Effector memory CD4-positive, alpha-beta T cell (primary cell): Measurements from ENCODE around the gene ANKRD65.
"Not testable (repeated sequence)": the region's sequence is repeated elsewhere in the genome, so short reads cannot be mapped to it uniquely, and the experiment has no call there.

Experiments
- DNase-seq, 3 donors: peaks; one replicate each; pipeline ENCODE4 v3.0.0-alpha.2; 2020
- H3K27ac ChIP-seq: 2 replicates; pipeline ENCODE4 v1.7.0; 2013; ENCODE audit warnings: mild to moderate bottlenecking, low read length, moderate library complexity; ENCODE audit not compliant: insufficient read depth, poor library complexity, severe bottlenecking
- H3K27me3 ChIP-seq: replicated peaks from 2 replicates; pipeline ENCODE4 v1.7.0; 2013; ENCODE audit warnings: mild to moderate bottlenecking, low read length; ENCODE audit not compliant: insufficient read depth, control insufficient read depth, poor library complexity, severe bottlenecking
- H3K36me3 ChIP-seq: 2 replicates; pipeline ENCODE4 v1.7.0; 2013; ENCODE audit warnings: mild to moderate bottlenecking, low read length, moderate library complexity; ENCODE audit not compliant: control insufficient read depth, insufficient read depth
- H3K4me1 ChIP-seq: 2 replicates; pipeline ENCODE4 v1.7.0; 2013; ENCODE audit warnings: low read length, mild to moderate bottlenecking; ENCODE audit not compliant: control insufficient read depth, insufficient read depth, poor library complexity, severe bottlenecking
- H3K4me3 ChIP-seq: 2 replicates; pipeline ENCODE4 v1.7.0; 2013; ENCODE audit warnings: low read length, low read depth, mild to moderate bottlenecking; ENCODE audit not compliant: insufficient read depth, poor library complexity, severe bottlenecking
- H3K9me3 ChIP-seq: 2 replicates; pipeline ENCODE4 v1.7.0; 2013; ENCODE audit warnings: mild to moderate bottlenecking, low read length, moderate library complexity; ENCODE audit not compliant: control insufficient read depth
- total RNA-seq, 3 donors: gene quantifications; one replicate each; lab custom pipeline; 2026; lab: John Stamatoyannopoulos, UW

ANKRD65 gene
- total RNA-seq, result 0 reads per million in 3 donors

DNA sequence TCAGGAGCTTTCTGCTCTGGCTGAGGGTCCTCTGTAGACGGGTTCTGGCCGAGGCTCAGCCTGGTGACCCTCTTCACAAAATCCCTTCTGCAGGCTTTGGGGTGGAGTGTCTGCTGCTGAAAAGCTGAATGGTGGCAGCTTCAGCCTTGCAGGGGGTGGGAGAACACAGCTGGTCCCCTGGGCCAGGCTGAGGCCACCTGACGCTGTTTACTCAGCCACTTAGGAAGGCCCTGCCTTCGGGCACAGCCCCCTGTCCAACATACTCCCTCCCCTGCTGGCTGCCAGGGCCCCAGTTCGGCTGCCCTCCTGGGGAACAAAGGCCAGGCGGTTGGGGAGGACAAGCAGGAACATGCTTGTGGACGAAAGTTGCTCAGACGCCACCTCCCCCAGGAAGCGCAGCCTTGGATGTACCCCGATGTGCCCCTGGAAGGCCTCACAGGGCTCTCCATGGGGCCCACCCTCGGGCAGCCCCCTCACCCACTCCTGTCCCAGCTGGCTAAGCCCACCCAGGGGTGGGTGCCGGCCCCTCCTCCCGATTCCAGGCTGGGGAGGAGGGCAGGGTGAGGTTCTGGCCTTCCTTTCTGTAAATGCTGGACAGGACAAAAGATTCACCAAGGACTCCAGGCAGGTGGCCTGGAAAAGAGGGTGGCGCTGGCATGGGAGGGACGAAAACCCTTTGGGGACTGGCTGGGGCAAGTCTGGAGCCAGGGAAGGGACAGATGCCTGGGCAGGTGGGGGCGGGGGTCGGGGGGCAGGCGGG lies at the start of gene ANKRD65:
Gene ANKRD65, minus strand, starts transcription at position 130 of the 760 bp plus-strand sequence. CDS start 271 bp downstream, outside the sequence.
- H3K4me3 ChIP-seq, result no peak within 1 kb of the TSS

GRCh38 chr1:1468196-1468985 lies 47.3 kb upstream of the ANKRD65 start:
- not testable (repeated sequence) for H3K9me3 ChIP-seq, H3K36me3 ChIP-seq, H3K27ac ChIP-seq, DNase-seq, H3K27me3 ChIP-seq, H3K4me3 ChIP-seq, H3K4me1 ChIP-seq

More for the DNA sequence above, at the start of gene ANKRD65:
- no peaks in the 10 kb centered on the region for H3K36me3 ChIP-seq
- H3K9me3 ChIP-seq, result no peaks in the 10 kb centered on the region
- peaks cover 14% of the 10 kb centered on the region for H3K27me3 ChIP-seq
- DNase-seq, result no peak
- H3K4me1 ChIP-seq, result peaks cover under 1% of the 10 kb centered on the region
- H3K27ac ChIP-seq, result no peak within 1 kb of the TSS

DNA sequence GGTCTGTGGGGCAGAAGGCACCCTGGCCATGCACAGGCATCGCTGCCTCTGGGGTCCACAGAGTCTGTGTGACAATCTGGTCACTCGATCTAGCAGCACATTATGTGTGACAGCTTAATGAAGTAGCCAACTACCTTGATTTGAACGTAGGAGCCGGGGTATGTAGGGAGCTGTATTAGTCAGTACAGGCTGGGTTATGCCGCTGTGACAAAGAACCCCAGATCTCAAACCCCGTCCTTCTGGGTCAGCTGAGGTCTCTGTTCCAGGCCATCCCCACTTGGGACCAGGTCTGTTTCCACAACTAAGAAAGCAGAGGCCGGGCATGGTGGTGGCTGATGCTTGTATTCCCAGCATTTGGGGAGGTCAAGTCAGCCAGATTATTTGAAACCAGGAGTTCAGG lies 42.2 kb upstream of the ANKRD65 start:
- H3K36me3 ChIP-seq, result no peaks in the 10 kb centered on the region
- no peak overlapping the region for H3K27ac ChIP-seq
- no peaks in the 10 kb centered on the region for H3K4me1 ChIP-seq
- peaks cover 3% of the 10 kb centered on the region for H3K27me3 ChIP-seq
- no peaks in the 10 kb centered on the region for H3K9me3 ChIP-seq
- H3K4me3 ChIP-seq, result no peak overlapping the region
- no peak for DNase-seq

GRCh38 chr1:1462318-1462966 lies 41.4 kb upstream of the ANKRD65 start:
- Histone ChIP-seq H3K9me3 (no peaks in the 10 kb centered on the region), H3K4me3 (peak overlapping the region; percentile 22), H3K4me1 (no peaks in the 10 kb centered on the region), H3K27me3 (peaks cover 3% of the 10 kb centered on the region), H3K27ac (no peak overlapping the region), H3K36me3 (no peaks in the 10 kb centered on the region)
- no peak for DNase-seq

DNA sequence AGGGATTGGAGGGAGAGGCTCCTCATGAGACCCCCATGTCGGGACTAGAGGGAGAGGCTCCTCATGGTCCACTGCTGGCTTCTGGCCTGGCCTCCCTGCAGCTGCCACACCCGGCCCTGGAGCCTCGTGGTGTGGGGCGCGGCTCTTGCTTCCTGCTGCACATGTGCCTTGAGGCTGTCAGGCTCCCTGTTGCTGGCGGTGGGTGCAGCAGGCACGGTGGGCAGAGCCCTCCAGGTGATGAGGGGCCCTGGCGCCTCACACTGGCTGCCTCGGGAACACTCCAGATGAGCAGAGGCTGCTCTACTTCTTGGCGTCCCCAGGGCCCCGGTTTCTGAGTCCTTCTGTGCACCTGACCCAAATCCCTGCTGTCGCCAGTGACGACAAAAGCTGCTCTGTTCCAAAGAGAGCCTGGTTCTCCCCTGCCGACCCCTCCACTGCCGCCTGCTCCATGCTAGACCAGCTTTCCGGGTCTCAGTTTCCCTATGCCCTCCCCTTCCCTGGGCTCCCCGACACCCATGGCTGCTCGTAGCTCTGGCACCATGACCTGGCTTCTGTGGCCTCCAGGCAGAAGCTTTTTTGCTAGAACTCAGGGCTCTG lies 40.7 kb upstream of the ANKRD65 start:
- peaks cover 3% of the 10 kb centered on the region for H3K27me3 ChIP-seq
- no peaks in the 10 kb centered on the region for H3K36me3 ChIP-seq
- no peaks in the 10 kb centered on the region for H3K9me3 ChIP-seq
- DNase-seq, result no peak
- no peak overlapping the region for H3K4me3 ChIP-seq
- H3K27ac ChIP-seq, result no peak overlapping the region
- no peaks in the 10 kb centered on the region for H3K4me1 ChIP-seq

GRCh38 chr1:1460540-1461130 lies 39.6 kb upstream of the ANKRD65 start:
- no peak for DNase-seq
- Histone ChIP-seq H3K36me3 (no peaks in the 10 kb centered on the region), H3K27ac (no peak overlapping the region)

DNA sequence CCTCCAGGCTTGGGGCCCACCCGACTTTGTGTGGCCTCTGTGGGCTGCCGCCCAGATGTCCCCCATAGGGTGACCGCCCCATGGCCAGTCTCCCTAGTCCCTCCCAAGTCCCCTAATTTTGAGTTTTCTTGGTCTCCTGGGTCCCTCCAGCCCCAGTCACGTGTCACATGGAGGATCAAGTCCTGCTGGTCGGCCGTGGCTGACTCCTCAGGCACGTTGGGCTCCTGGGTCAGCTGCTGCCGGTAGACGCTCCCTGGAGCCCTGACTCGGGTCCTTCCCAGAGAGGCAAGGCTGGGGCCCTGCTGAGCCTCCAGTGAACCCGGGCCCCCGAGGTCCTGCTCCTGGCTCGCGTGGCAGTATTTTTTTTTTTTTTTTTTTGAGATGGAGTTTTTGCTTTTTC lies 38.6 kb upstream of the ANKRD65 start:
- H3K4me1 ChIP-seq, H3K9me3 ChIP-seq, H3K27ac ChIP-seq, DNase-seq, H3K27me3 ChIP-seq, H3K36me3 ChIP-seq, H3K4me3 ChIP-seq: not testable (repeated sequence)

More at GRCh38 chr1:1460540-1461130, 39.6 kb upstream of the ANKRD65 start:
- H3K27me3 ChIP-seq, result peaks cover 3% of the 10 kb centered on the region
- no peaks in the 10 kb centered on the region for H3K9me3 ChIP-seq
- H3K4me1 ChIP-seq, result no peaks in the 10 kb centered on the region
- H3K4me3 ChIP-seq, result no peak overlapping the region

DNA sequence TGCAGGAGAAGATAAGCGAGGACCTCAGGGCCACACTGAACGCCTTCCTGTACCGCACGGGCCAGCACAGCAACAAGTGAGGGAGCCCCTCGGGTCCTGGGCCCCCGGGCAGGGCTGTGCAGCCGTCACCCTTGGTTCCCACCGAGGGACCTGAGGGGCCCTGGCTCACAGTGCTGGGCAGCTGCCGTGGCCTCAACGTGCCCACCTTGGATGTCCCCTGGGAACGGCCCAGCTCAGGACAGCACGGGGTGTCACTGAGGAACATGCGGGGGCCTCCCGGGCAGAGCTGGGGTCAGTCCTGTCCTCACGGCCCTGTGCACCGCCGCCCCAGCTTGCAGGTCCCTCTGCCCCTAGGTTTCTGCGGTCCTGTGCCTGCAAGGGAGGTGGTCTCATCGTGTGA lies 38.1 kb upstream of the ANKRD65 start:
- H3K9me3 ChIP-seq, H3K36me3 ChIP-seq, H3K4me3 ChIP-seq, H3K4me1 ChIP-seq, DNase-seq, H3K27ac ChIP-seq, H3K27me3 ChIP-seq: not testable (repeated sequence)

GRCh38 chr1:1456683-1457255 lies 35.7 kb upstream of the ANKRD65 start:
- H3K4me3 ChIP-seq, H3K9me3 ChIP-seq, H3K27ac ChIP-seq, H3K27me3 ChIP-seq, DNase-seq, H3K4me1 ChIP-seq, H3K36me3 ChIP-seq: not testable (repeated sequence)
